Stomach (tissue), 9 donors: ENCODE data around the gene CCDC97. TPM values are rescaled to one million over a fixed set of nuclear protein-coding genes. Genes with fewer than 3 reads are reported as not detected.

Source experiments
- DNase-seq, 2 donors: peaks; one replicate each; pipeline versions ENCODE4 v3.0.0 to v3.0.0-alpha.2; 2013 to 2019
- H3K27ac ChIP-seq, 5 donors: fragments of 200-600 bp in 4 of 5; sonication (generic) in 4 of 5; one replicate each; pipeline ENCODE4 v1.5.1; 2013 to 2019; ENCODE audit warnings: mild to moderate bottlenecking in 1 of 5, moderate library complexity in 1 of 5
- H3K27me3 ChIP-seq, 3 donors: fragments of 200-600 bp; sonication (generic); one replicate each; pipeline ENCODE4 v1.5.1; 2017 to 2019; ENCODE audit warnings: mixed run types in 1 of 3
- H3K36me3 ChIP-seq, 4 donors: fragments of 200-600 bp; sonication (generic); 1 replicate in 3 of 4; 2 replicates in 1 of 4; pipeline ENCODE4 v1.5.1; 2016 to 2019
- H3K4me1 ChIP-seq, 4 donors: fragments of 200-600 bp; sonication (generic); one replicate each; pipeline ENCODE4 v1.5.1; 2016 to 2019
- H3K4me3 ChIP-seq, 4 donors: fragments of 200-600 bp; sonication (generic) in 3 of 4; one replicate each; pipeline ENCODE4 v1.5.1; 2016 to 2019; ENCODE audit warnings: mild to moderate bottlenecking in 1 of 4
- H3K9me3 ChIP-seq, 4 donors: fragments of 200-600 bp; sonication (generic); one replicate each; pipeline ENCODE4 v1.5.1; 2016 to 2019
- CTCF ChIP-seq, 7 experiments: fragments of 450-650 bp in 4 of 7; fragments of 200-600 bp in 3 of 7; sonication (generic) in 3 of 7; IDR thresholded peaks; one replicate each; pipeline ENCODE4 v1.5.1; 2016 to 2019; ENCODE audit warnings: antibody characterized with exemption in 7 of 7, control low read depth in 2 of 7, mild to moderate bottlenecking in 1 of 7
- EP300 ChIP-seq: sonication (generic); formaldehyde crosslinking; IDR thresholded peaks from one replicate; pipeline ENCODE4 v1.6.1; 2017; ENCODE audit warnings: antibody characterized with exemption
- POLR2A ChIP-seq, 4 donors: fragments of 450-650 bp; IDR thresholded peaks; one replicate each; pipeline ENCODE4 v1.6.1; 2016; ENCODE audit warnings: antibody characterized with exemption in 4 of 4, control low read depth in 2 of 4, mild to moderate bottlenecking in 1 of 4, moderate library complexity in 1 of 4
- POLR2AphosphoS5 ChIP-seq, 3 donors: sonication (generic); formaldehyde crosslinking; IDR thresholded peaks; one replicate each; pipeline ENCODE4 v1.6.1; 2016; ENCODE audit warnings: antibody characterized with exemption in 3 of 3
- WGBS, 5 donors: extraction: QIAGEN DNeasy Blood & Tissue Kit in 3 of 5; methylation state at CpG; one replicate each; pipeline versions ENCODE4 v1.1.5 to v1.1.7; 2013 to 2018; 5-methylcytosine and 5-hydroxymethylcytosine counted together
- intact Hi-C: fragments of 100-400 bp; cut with DNase I; formaldehyde crosslinking; loops from one replicate; pipeline ENCODE4 v1.15.1; 2023; ENCODE audit warnings: low total_unique reads
- polyA plus RNA-seq, 3 donors: library from polyadenylated mRNA; stranded (reverse); fragments of 200-250 nt; gene quantifications; one replicate each; pipeline ENCODE4 v1.2.3, GENCODE V29; 2013
- total RNA-seq, 5 donors: library from RNA; depleted of rRNA; stranded (reverse); fragments of >200 nt; gene quantifications; one replicate each; pipeline versions ENCODE4 v1.1.0 to v1.2.3, GENCODE V29; 2014 to 2016
- donor health status: healthy with polysubstance abuse.
- donor health status: Bipolar disorder and iron deficiency.
- donor health status: healthy.

Gene CCDC97
- total and polyA plus RNA-seq, 8 donors: 2.2 to 62.6 (median 13.3) TPM

- intact Hi-C loops: loop anchor here (10.0 kb wide), 1 partner anchor 46 kb away; the partner anchor contains the start of gene CCDC97
- no peak for TF ChIP-seq EP300
- TF ChIP-seq POLR2A (IDR thresholded peaks at IDR 0.05): no peak
- no peak for TF ChIP-seq POLR2AphosphoS5 (IDR thresholded peaks at IDR 0.05)
- no peak for TF ChIP-seq CTCF (IDR thresholded peaks at IDR 0.05)
Measured at GRCh38 chr19:41269055-41269454, 40.9 kb upstream of the CCDC97 start.

GRCh38 chr19:41269571-41269970, 40.4 kb upstream of the CCDC97 start:
- no peak overlapping the region for H3K4me3 ChIP-seq
- peaks cover 22 to 33% (median 27%) of the 10 kb centered on the region in 4 donors for H3K4me1 ChIP-seq
- no peaks in the 10 kb centered on the region for H3K9me3 ChIP-seq
- TF ChIP-seq CTCF (IDR thresholded peaks at IDR 0.05): no peak
- no peak for TF ChIP-seq EP300
- no peak for TF ChIP-seq POLR2AphosphoS5 (IDR thresholded peaks at IDR 0.05)
- TF ChIP-seq POLR2A (IDR thresholded peaks at IDR 0.05): no peak
- H3K27me3 ChIP-seq: no peaks in the 10 kb centered on the region
- peaks cover 65 to 74% (median 70%) of the 10 kb centered on the region in 4 donors for H3K36me3 ChIP-seq
- no peak overlapping the region for H3K27ac ChIP-seq
- intact Hi-C loops: loop anchor here (10.0 kb wide), 1 partner anchor 45 kb away; the partner anchor contains the start of gene CCDC97
- WGBS, 5 donors: 89 to 99% (median 95%) methylated on average over 5 of the region's 5 CpGs
- no peak for DNase-seq

More at GRCh38 chr19:41269055-41269454, 40.9 kb upstream of the CCDC97 start:
- H3K4me1 ChIP-seq: peaks cover 22 to 33% (median 27%) of the 10 kb centered on the region in 4 donors
- H3K27ac ChIP-seq: no peak overlapping the region
- H3K27me3 ChIP-seq: no peaks in the 10 kb centered on the region
- DNase-seq: no peak
- peaks cover 60 to 69% (median 64%) of the 10 kb centered on the region in 4 donors for H3K36me3 ChIP-seq
- WGBS, 5 donors: 94 to 96% (median 95%) methylated on average over 2 of the region's 2 CpGs
- no peaks in the 10 kb centered on the region for H3K9me3 ChIP-seq
- H3K4me3 ChIP-seq: no peak overlapping the region

GRCh38 chr19:41273076-41273475, 36.9 kb upstream of the CCDC97 start:
- no peaks in the 10 kb centered on the region for H3K9me3 ChIP-seq
- intact Hi-C loops: no loop called here
- peaks cover 0 to 3% (median under 1%) of the 10 kb centered on the region in 4 donors for H3K4me1 ChIP-seq
- H3K27ac ChIP-seq: no peak overlapping the region
- H3K4me3 ChIP-seq: no peak overlapping the region
- no peak for DNase-seq
- 77 to 91% (median 87%) methylated on average over 5 to 6 of the region's 6 CpGs for WGBS, 5 donors
- no peak for TF ChIP-seq POLR2A (IDR thresholded peaks at IDR 0.05)
- no peak for TF ChIP-seq EP300
- TF ChIP-seq CTCF (IDR thresholded peaks at IDR 0.05): no peak
- no peak for TF ChIP-seq POLR2AphosphoS5 (IDR thresholded peaks at IDR 0.05)
- H3K36me3 ChIP-seq: peaks cover 96 to 100% (median 100%) of the 10 kb centered on the region in 4 donors
- H3K27me3 ChIP-seq: no peaks in the 10 kb centered on the region

GRCh38 chr19:41274802-41275201, 35.2 kb upstream of the CCDC97 start:
- Histone ChIP-seq H3K4me1 (no peaks in the 10 kb centered on the region), H3K4me3 (no peak overlapping the region), H3K27me3 (no peaks in the 10 kb centered on the region), H3K36me3 (peaks cover 96 to 100% (median 100%) of the 10 kb centered on the region in 4 donors), H3K9me3 (no peaks in the 10 kb centered on the region), H3K27ac (no peak overlapping the region)
- intact Hi-C loops: no loop called here
- no peak for DNase-seq
- WGBS, 5 donors: 92 to 96% (median 93%) methylated on average over 5 of the region's 5 CpGs
- TF ChIP-seq CTCF (IDR thresholded peaks at IDR 0.05) (no peak), POLR2AphosphoS5 (IDR thresholded peaks at IDR 0.05) (no peak), EP300 (no peak)
